ENCODE results near the gene GMPR.
A peak's percentile ranks its signal among the peaks of the same experiment; 100 is the strongest.
"Not testable (repeated sequence)": the region's sequence is repeated elsewhere in the genome, so short reads cannot be mapped to it uniquely, and the experiment has no call there.

Gene GMPR

DNA sequence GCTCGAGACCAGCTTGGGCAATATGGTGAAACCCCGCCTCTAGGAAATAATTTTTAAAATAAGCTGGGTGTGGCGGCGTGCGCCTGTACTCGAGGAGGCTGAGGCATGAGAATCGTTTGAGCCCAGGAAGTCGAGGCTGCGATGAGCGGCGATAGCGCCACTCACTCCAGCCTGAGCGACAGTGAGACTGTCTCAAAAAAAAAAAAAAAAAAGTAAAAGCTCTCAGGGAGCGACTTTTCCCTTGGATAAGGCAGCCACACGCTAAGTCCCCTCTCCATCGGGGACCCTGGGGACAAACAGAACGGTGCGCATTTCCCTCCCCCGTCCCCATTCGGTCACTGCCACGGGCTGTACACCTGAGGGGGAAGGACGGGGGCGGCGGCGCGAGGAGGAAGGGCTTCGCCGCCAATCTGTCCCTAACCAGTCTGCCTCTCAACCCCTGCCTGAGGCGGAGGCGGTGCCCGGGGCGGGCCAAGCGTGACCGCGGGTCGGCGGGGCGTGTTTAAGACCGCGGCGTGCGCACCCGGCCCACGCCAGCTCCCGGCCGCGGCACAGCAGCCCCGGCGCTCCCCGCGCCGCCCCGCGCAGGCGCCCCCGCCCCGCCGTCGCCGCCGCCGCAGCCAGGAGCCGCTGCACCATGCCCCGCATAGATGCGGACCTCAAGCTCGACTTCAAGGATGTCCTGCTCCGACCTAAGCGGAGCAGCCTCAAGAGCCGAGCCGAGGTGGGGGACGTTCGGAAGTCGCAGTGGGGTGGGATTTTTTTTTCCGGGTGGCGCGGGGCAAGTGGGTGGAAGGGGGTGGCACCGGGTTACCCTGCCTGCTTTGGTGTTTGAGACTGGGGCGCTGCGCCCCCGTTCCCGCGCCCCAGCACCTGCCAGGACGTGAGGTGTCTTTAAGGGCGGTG is at the start of gene GMPR:
Gene GMPR (plus strand): TSS at position 531 of the 906 bp plus-strand sequence. CDS start 107 bp downstream, at position 638.
- peak; percentile 74 for DNase-seq

DNA sequence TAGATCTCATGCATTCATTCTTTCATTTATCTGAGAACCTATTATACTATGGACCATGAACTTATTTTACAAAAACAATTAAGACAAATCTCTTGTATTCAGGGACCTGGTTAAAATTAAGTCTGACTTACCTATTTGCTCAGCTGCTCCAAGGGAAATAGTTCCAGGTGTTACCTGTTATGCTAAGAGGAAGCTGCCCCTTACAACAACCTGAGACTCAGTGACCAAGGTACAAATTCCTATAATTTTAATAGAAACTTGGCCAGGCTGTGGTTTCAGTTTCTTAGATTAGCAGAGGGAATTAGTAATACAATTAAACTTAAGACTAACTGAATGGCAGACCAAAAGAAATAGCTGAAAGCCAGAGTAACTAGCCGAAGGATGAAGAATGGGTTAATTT is 48.2 kb upstream of the GMPR start:
- no peak for DNase-seq

DNA sequence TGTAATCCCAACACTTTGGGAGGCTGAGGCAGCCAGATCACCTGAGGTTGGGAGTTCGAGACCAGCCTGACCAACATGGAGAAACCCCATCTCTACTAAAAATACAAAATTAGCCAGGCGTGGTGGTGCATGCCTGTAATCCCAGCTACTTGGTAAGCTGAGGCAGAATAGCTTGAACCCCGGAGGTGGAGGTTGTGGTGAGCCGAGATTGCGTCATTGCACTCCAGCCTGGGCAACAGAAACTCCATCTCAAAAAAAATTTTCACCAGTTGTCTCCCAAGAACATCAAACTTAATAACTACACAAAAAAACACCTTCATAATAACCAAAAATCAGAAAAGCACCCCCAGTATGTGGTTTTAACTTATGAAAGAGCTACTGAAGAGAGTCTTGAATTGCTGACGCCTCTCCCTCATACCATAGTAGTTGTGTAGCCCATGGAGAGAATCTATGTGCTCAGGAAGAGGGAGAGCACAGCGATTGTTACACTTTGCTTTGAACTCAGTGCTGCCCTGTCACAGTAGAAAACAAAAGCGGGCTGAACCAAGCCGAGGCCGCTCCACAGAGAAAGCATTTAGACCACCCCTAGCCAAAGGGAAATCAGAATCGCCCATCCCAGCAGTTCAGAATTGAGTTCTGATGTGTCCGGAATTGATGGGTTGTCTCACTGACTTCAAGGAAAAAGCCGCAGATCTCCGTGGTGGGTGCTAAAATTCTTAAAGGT is 42.0 kb upstream of the GMPR start:
- no peak for DNase-seq

DNA sequence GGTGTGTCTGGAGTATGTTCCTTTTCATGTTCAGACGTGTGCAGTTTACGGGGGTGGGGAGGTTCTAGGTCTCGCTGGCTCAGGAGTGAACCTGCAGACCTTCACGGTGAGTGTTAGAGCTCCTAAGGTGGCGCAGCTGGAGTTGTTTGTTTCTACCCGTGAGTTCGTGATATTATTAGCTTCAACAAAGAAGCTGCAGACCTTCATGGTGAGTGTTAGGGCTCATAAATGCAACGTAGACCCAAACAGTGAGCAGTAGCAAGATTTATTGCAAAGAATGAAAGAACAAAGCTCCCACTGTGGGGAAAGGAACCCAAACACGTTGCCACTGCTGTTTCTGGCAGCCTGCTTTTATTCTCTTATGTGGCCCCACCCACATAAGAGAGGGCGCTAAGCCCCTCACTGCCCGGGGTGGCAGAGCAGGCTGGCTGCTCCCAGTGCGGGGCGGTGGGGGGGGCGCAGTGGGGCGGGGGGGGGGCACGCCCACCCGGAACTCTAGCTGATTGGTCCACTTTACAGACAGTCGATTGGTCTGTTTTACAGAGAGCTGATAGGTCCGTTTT is 41.3 kb upstream of the GMPR start:
- DNase-seq: no peak

DNA sequence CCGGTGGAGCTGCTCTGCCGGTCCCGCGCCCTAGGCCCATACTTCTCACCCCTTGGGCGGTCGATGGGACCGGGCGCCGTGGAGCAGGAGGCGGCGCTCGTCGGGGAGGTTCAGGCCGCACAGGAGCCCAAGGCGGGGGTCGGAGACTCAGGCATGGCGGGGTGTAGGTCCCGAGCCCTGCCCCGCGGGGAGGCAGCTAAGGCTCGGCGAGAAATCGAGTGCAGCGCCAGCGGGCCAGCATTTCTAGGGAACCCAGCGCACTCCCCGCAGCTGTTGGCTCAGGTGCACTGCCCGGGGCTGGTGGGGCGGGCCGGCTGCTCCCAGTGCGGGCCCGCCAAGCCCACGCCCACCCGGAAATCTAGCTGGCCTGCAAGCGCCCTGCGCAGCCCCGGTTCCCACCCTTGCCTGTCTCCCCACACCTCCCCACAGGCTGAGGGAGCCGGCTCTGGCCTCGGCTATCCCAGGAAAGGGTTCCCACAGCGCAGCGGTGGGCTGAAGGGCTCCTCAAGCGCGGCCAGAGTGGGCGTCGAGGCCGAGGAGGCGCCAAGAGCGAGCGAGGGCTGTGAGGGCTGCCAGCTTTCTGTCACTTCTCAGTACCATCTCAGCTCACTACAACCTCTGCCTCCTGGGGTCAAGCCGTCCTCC is 40.2 kb upstream of the GMPR start:
- no peak for DNase-seq

DNA sequence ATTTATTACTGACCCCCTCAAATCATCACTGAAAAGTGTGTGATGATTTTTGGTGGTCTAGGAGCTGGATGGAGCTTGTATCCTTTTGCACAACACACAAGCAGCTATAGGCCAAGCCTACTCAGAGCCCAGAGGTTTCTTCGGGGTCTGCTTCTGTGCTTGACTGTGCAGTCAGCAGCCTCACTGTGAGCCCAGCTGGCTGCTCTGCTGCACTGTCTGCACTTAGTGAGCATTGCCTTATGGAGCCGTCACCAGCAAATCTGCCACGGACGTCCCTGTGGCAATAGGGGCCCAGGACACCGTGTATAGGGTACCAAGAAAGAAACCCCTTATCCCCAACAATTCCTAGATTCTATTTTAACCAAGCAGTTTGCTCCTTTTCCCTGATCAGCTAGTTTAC is 38.6 kb upstream of the GMPR start:
- DNase-seq: no peak

DNA sequence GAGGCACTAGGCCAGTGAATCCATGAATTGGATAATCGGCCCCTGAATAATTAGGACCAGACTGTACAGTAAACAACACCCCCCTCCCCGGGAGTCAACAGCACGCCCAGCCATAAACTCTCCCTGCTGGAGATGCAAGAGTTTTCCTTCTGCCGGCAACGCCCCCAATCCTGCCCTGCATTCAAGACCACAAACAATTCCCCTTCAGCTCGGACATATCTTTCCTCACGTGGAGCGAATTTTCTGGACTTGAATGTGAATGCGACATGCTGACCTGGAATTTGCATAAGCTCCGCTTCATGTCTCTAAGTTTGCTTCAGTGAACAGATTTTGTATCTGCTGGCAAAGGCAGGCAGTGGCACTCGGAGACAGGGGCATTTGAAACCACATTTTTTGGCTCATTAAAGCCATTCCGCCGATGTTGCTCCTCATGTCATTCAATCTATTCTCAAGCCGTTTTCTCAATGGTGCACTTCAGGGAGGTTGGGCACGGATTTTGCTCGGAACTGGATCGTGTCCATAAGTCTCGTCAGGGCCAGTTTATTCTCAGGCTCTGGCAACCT is 38.0 kb upstream of the GMPR start:
- DNase-seq: no peak

DNA sequence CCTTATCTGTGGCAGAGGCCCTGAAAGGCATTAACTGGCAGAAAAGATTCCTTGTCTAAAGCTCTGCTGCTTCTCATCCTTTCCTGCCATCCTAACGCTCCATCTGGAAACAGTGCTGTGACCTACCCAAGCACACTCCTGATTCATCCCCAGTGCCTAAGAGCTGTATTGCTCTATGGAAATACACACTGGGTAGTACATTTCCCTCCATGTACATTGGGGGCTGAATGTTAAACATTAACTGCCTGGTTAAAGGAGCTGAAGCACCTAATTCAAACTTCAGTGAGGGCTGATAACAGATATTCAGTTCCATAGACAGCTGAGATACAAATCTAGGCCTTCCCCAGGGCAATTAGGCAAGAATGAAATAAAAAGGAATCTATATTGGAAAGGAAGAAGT is 36.7 kb upstream of the GMPR start:
- no peak for DNase-seq

DNA sequence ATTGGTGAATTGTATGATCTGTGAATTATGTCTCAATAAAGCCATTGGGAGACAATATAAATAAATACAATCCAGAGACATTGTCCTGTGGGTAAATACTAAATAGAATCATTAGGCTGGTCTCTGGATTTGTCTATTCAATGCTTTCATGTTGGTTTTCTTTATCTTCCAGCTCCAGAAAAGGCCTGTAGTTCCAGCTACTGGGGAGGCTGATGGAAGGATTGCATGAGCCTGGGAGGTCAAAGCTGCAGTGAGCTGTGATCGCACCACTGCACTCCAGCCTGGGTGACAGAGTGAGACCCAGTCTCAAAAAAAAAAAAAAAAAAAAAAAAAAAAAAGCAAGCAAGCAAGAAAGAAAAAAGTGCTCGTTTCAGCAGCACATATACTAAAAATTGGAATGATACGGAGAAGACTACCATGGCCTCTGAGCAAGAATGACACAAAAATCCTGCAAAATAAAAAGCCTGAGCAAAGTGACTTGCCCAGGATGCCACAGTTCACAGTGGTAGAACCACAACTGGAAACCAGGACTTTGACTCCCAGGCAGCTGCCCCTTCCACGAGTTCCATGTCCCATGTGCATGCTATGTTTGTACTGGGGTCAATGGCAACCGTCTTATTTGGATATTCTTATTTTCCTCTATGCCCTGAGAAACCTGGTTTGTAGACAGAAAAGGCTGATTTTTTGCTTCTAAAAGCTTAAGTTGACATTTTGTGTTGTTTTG is 33.6 kb upstream of the GMPR start:
- no peak for DNase-seq

DNA sequence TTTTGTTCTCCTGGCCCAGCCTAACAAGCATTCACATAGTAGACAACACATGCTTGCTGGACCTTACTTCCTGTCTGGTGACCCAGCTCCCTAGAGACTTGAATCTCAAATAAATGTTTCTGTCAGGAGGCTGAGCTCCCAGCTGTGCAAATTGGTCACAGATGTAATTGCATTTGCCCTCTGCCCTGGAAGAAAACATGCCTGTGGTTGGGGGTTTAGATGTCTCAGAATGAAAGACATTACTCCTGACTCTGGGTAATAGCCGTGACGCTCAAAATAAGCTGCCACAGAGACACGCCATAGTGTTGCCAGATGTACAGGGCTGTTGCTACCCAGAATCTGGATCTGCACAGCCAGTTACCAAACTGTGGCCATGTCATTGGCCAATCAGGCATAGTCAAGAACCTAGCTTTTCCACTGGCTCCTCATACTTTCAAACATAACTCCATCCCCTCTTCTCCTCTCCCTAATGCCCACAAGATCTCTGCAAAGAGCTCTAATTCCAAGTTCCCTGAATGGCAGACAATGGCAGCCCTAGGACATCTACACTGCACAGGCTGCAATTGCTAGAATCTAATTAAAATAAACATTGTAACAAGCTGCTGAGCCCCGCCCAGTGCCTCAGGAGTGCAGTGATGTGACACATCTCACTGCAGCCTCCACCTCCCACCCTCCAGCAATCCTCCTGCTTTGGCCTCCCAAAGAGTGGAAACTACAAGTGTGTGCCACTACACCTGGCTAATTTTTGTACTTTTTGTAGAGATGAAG is 32.8 kb upstream of the GMPR start:
- peak; percentile 36 for DNase-seq

DNA sequence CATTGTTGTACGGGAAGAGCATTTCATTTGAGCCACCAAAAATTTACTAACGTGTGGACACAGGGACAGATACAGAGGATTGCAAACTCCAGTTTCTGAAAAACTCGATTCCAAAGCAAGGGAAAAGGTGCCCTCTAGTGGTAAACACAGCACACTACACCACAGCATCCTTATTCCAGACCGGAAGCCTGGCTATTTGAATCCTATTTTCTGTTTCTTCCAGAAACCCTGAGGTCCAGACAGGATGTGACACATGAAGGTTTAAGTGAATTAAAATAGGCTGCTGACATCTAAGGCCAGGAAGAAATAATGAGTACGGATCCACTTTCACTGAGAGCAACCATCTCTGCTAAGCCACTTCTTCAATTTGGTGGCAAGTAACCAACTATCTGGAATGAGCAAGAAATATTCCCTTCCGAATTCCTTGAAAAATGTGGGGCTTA is 31.8 kb upstream of the GMPR start:
- DNase-seq: no peak

DNA sequence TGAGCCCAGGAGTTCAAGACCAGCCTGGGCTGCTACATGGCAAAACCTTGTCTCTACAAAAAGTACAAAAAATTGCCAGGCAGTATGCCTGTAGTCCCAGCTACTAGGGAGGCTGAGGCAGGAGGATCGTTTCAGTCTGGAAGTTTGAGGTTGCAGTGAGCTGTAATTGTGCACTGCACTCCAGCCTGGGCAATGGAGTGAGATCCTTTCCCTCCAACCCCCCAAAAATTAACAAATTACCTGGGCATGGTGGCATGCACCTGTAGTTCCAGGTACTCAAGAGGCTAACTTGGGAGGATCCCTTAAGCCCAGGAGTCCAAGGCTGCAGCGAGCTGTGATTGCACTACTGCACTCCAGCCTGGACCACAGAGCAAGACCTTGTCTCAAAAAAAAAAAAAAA is 29.4 kb upstream of the GMPR start:
- DNase-seq: no peak

DNA sequence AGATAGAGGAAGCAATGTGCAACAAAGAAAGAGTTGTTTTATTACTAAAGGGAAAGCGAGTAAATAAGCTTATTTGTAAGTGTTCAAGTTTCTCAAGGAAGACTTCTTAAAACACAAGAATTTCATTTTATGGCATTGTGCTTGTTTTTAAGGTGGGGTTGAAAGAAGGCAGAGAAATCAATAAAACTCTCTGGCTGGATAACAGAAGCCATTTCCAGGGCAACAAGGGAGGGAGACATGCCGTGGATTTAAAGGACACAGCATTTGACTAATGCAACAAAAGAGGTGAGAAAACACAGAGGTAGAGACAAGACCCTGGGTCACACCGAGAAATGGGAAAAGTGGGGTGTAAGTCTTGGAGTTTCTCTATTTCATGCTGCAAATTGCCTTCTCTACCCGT is 28.8 kb upstream of the GMPR start:
- no peak for DNase-seq

DNA sequence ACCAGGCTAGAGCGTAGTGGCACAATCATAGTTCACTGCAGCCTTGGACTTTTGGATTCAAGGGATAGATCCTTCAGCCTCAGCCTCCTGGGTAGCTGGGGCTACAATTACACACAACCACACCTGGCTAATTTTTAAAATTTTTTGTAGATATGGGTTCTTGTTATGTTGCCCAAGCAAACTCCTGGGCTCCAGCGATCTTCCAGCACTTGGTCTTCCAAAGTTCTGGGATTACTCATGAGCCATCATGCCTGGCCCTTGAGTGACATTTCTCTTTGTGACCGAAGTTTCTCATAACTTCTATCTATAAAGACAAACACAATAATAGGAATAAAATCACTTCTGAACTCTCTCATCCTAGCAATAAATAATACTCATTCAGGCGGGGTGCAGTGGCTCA is 26.1 kb upstream of the GMPR start:
- DNase-seq: no peak

DNA sequence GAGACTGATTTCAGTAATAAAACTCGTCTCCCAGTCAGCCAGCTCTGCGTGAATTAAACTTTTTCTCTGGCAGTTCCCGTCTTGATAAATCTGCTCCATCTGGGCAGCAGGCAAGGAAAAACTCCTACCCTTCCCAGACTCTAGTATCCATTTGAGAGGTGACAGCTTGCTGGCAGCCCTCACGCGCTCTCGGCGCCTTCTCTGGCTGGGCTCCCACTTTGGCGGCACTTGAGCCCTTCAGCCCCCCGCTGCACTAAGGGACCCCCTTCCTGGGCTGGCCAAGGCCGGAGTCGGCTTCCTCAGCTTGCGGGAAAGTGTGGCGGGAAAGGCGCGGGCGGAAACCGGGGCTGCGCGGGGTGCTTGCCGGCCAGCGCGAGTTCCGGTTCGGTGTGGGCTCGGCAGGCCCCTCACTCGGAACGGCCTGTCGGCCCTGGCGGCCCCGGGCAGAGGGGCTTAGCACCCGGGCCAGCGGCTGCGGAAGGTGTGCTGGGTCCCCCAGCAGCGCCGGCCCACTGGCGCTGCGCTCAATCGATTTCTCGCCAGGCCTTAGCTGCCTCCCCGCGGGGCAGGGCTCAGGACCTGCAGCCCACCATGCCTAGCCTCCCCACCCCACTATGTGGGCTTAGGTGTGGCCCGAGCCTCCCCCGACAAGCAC is 21.8 kb upstream of the GMPR start:
- DNase-seq: no peak

DNA sequence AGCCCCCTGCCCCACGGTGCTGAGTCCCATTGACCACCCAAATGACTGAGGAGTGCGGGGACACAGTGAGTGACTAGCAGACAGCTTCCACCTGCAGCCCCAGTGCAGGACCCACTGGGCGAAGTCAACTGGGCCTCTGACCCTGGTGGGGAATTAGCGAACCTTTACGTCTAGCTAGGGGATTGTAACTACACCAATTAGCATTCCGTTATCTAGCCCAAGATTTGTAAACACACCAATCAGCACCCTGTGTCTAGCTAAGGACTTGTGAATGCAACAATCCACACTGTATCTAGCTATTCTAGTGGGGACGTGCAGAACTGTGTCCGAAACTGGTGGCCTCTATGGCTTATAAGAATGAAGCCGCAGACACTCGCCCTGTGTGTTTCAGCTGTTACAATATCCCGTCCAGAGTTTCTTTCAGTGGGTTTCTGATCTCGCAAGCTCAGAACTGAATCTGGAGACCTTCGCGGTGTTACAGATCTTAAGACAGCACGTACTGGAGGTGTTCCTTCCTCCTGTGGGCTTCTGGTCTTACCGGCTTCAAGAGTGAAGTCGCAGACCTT is 21.1 kb upstream of the GMPR start:
- no peak for DNase-seq

DNA sequence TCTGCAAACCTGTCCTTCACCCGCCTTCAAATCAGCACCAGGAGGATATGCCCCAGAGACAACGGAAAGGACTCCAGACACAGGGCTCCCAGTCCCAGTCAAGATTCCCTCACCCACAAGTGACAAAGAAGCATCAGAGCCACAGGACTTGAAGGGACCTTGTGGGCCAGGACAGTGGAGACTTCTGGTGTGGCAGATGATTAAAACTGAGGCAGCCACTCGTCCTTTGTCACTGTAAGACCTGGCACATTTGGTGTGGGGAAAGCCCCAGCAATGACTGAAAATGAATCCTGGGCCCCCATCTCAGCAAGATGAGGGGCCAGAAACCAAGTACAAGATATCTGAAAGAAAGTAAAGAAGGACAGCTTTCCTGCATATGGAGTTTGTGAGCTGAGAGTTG is 15.6 kb upstream of the GMPR start:
- DNase-seq: no peak

DNA sequence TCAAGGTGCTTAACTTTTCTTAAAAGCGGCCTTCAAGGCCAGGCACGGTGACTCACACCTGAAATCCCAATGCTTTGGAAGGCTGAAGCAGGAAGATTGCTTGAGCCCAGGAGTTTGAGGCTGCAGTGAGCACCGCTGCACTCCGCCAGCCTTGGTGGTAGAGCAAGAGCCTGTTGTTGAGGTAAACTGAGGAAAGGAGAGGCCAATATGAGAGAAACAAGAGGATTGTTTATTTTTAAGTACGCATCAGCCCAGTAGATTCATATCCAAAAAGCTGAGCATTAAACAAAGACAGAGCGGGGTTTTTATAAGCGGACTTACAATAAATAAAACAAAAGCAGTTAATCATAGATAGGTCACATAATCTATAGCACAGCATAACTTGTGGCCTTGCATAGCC is 15.0 kb upstream of the GMPR start:
- no peak for DNase-seq

DNA sequence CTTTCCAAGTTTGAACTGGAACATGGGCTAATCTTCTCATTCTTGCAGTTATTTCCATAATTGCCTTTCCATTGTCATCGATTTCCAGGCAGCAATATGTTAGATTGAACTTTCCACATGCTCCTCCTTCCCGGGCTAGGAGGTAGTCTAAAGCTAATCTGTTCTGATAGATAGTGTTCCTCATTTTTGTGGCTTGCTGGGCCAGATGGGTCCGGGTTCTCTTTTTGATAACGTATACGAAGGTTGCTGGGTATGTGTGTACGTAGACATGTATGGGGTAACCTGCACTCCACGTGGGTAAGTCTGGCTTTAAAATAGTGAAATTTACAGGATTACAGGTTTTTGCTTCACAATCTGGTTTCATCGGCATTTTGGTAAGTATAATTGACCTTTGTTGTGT is 14.0 kb upstream of the GMPR start:
- no peak for DNase-seq

DNA sequence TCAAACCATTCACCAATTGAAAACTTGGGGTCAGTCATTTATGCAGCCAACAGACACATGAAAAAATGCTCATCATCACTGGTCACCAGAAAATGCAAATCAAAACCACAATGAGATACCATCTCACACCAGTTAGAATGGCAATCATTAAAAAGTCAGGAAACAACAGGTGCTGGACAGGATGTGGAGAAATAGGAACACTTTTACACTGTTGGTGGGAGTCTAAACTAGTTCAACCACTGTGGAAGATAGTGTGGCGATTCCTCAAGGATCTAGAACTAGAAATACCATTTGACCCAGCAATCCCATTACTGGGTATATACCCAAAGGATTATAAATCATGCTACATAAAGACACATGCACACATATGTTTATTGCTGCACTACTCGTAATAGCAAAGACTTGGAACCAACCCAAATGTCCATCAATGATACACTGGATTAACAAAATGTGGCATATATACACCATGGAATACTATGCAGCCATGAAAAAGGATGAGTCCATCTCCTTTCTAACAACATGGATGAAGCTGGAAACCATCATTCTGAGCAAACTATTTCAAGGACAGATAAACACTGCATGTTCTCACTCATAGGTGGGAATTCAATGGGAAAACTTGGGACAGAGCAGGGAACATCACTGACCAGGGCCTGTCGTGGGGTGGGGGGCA is 13.2 kb upstream of the GMPR start:
- not testable (repeated sequence) for DNase-seq

Measured in CD4-positive, alpha-beta T cell treated with Interleukin-15 for 1 hour (primary cell).